ENCODE data around the gene SPACDR.
A peak's percentile ranks its signal among the peaks of the same experiment; 100 is the strongest.

SPACDR gene

DNA sequence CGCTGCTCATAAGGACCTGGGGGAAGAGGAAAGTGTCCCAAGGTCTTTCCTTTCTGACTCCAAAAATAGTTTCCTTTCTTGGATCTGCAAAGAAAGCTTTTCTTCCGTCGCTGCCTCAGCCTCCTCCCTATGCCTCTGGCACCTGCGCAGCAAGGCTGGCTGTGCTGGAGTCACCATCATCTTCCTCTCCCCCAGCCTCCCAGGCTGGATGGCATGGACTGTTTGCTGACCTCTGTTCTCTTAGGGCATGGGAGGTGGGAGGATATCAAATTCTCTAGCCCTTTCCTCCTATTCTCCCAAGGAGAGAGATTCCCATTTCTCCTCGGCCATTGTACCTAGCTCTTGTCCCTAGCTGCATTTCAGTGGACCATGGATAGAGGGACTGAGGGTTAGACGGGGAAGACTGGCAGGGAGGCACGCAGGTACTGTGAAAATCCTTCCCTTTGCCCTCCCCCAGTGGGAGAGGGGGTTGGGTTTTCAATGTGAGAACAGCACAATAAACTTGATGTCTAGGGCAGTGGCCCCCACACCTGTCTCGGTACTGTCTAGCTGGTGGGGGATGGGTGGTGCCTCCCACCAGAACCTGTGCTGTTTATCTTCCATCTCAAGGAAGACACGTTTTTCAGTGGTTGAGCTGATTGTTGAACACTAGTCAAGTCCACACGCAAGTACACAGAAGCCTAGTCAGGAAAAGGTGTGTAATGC is 30.3 kb downstream of the SPACDR start:
- no peak for DNase-seq

DNA sequence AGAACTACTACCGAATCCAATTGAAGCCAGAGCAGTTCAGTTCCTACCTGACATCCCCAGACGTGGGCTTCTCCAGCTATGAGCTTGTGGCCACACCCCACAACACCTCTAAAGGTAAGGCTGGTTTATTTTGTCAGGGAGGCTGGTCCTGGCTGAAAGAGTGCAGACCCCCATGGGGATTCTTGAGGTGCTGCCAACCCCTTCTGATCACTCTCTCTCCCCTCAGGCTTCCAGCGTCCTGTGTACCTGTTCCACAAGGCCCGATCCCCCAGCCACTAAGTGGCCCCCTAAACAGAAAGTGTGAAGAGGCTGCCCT is 30.8 kb downstream of the SPACDR start:
- no peak for DNase-seq

DNA sequence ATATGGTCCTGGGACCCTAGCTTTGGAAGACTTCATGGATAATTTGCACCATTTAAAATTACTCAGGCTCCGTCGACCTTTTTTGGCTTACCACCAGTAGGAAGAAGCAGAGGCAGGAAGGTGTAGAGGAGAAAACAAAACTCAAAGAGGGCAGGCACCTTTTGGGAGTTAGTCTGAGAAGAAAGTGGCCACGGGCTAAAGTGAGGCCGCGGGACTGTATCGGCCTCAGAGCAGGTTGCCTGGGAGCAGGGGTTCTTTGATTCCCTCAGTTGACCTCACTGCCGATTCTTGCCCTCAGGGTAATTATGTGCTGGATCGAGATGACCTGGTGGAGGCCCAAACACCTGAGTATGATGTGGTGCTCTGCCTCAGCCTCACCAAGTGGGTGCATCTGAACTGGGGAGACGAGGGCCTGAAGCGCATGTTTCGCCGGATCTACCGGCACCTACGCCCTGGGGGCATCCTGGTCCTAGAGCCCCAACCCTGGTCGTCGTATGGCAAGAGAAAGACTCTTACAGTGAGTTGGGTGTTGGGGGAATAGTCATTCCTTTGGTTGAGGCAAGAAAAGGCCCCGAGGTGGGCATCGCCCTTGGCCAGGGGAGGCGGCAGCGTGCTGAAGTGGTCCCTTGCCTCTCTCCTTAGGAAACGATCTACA is 31.3 kb downstream of the SPACDR start:
- DNase-seq = no peak

DNA sequence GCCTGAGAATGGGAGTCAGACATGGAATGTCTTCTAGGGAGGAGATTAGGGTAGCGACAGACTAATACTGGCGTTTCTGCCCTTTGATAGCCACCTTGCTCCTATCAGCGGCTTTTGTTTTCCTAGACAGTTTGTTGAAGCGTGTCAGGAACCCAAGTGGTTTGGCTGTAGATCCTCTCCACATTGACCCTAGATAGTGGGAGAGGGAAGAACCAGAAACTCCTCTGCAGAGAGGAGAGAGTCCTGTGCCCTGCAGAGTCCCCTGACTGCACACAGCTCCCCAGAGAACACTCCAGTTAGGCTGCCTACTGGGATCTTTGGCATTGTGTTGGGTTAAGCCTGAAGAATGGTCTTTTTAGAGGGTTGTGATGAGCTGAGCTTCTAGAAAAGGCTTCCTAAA is 32.0 kb downstream of the SPACDR start:
- no peak for DNase-seq

DNA sequence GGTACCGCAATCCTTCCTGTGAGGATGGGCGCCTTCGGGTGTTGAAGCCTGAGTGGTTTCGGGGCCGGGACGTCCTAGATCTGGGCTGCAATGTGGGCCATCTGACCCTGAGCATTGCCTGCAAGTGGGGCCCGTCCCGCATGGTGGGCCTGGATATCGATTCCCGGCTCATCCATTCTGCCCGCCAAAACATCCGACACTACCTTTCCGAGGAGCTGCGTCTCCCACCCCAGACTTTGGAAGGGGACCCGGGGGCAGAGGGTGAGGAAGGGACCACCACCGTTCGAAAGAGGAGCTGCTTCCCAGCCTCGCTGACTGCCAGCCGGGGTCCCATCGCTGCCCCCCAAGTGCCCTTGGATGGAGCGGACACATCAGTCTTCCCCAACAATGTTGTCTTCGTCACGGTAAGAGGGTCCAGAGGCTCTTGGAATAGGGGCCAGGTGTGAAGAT is 32.7 kb downstream of the SPACDR start:
- DNase-seq = no peak

DNA sequence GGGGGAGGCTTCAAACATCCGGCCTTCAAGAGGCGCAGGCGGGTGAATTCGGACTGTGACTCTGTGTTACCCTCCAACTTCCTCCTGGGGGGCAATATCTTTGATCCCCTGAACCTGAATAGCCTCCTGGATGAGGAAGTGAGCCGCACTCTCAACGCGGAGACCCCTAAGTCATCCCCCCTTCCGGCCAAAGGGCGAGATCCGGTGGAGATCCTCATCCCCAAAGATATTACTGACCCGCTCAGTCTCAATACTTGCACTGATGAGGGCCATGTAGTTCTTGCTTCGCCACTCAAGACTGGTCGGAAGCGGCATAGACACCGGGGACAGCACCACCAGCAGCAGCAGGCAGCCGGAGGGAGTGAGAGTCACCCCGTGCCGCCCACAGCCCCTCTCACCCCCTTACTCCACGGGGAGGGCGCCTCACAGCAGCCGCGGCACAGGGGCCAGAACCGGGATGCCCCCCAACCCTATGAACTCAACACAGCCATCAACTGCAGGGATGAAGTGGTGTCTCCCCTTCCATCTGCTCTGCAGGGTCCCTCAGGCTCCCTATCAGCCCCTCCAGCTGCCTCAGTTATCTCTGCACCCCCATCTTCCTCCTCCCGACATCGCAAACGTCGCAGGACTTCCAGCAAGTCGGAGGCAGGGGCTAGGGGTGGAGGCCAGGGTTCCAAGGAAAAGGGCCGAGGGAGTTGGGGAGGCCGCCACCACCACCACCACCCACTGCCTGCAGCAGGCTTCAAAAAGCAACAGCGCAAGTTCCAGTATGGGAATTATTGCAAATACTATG is 33.4 kb downstream of the SPACDR start:
- DNase-seq = peak; percentile 81

DNA sequence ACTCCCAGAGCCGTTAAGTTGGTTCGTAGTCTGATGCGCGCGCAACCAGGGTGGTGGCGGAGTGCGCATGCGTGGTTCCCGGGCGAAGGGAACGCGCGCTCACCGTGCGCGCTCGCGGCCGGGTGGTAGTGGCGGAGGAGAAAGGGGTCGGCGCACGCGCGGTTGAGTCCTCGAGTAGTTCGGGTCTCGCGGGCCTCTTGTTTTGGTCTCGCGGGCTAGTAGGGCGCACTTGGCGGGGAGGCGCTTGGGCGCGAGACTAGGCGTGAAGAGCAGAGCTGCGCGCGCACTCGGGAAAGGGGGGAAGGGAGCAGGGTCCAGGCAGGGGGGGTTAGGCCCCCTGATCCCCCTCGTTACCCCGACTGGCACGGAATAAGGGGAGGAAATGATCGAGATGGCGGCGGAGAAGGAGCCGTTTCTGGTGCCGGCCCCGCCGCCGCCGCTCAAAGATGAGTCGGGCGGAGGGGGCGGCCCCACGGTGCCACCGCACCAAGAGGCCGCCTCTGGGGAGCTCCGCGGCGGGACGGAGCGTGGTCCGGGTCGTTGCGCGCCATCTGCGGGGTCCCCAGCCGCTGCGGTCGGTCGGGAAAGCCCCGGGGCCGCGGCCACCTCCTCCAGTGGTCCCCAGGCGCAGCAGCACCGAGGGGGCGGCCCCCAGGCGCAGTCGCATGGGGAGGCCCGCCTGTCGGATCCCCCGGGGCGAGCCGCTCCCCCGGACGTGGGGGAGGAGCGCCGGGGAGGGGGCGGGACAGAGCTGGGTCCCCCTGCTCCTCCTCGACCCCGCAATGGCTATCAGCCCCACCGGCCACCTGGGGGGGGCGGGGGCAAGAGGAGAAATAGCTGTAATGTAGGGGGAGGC is 34.2 kb downstream of the SPACDR start, which contains the start of gene MEPCE:
Gene MEPCE (plus strand): TSS at position 195 of the 856 bp plus-strand sequence. CDS start 188 bp downstream, at position 383.
- peak; percentile 98 for DNase-seq

DNA sequence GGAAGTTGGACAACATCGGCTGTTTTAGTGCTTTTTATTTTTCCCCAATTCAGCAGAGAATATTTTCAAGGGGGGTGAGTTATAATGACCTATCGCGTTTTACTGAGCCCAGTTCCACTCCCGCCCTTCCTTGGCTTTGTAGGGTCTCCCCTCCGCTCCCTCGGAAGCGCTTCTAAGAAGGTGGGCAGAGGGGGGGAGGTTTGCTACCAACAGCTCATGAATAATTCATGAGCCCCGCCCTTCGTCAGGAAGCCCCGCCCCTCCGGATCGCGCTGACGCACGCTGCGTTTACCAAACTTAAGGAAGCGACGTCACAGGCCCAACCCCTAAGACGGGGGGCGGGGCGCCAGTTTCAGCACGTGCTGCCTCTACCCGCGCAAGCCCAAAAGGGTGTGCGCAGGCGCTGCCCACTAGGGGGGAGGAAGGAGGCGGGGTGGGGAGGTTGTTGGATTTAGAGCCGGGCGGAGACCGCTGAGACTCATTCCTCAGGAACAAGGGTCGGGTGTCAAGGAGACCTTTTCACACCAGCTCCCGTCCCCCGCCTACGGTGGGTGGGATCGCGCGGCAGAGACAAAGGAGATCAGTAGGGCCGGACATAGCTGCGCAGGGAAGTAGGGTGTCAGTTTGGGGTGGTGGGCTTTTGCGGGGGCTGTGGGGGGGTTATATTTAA is 35.0 kb downstream of the SPACDR start:
- DNase-seq = peak; percentile 100

DNA sequence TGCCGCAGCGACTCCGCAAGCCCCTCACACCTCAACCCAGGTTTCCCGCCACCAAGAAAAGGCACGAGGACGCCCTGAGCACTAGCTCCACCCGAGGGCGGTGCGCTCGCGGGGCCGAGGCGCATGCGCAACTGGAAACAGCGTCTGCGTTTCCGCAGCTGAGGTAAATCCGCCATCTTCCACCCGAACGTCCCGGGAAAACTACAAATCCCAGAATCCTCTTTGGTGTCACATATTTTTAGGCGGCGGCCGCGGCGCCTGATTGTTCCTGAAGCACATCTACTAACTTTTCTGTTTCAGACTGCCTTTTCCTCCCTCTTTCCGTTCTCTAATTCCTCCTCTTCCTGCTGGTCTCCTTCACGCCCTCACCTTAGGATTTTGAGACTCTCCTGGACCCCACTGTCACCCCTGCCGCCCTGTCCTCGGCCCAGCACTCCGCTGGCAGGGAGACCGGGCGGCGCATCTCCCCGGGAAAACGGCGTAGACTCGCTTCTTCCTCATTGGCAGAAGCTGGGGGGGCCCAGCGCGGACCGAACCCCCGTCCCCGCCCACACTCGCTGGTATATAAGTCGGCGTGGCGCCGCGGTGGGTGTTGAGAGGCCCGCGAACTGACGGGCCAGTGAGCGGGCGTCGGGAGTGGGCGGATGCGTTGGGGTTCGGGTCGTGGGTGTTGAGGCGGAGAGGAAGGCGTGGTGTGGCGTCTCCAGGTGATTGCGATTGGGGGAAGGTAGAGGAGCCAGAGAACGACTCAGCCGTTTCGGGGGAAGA is 35.7 kb downstream of the SPACDR start, which contains the start of gene ZCWPW1:
Gene ZCWPW1 (minus strand): TSS at position 505 of the 768 bp plus-strand sequence. CDS start 8,054 bp downstream, outside the sequence.
- peak; percentile 98 for DNase-seq

DNA sequence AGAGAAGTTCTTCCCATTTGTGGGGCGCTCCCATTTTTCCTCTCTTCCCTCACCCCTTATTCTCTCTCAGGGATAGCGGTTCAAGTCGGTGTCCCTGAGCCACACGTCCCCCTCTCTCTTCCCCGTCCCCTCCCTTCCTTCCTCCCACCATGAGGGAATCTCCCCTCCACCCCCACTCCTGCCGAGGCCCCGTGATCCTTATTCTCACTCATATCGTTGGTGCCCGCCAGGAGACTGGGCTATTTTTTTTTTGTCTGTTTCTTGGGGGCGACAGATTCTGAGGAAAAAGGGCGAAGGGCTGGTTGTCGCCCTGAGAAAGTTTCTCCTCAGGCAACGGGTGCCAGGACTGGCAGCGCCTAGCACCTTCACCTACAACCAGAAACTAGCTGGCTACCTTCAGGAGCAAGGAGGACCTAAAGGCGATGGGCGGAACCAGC is 36.3 kb downstream of the SPACDR start:
- no peak for DNase-seq

DNA sequence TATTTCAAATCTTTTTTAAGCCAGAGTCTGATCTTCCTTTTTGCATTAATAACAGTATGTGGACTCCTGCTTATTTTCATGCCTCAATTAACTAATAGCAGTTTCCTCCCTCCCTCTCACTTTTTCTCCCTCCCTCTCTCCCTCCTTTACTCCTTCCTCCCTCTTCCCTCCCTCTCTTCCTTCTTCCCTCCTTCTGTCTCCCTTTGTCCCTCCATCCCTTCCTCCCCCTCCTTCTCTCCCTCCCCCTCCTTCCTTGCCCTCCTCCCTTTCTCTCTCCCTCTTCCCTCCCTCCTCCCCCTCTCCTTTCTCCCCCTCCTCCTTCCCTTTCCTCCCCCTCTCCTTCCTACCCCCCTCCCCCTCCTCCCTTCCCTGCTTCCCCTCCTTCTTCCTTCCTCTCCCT is 37.5 kb downstream of the SPACDR start:
- no peak for DNase-seq

DNA sequence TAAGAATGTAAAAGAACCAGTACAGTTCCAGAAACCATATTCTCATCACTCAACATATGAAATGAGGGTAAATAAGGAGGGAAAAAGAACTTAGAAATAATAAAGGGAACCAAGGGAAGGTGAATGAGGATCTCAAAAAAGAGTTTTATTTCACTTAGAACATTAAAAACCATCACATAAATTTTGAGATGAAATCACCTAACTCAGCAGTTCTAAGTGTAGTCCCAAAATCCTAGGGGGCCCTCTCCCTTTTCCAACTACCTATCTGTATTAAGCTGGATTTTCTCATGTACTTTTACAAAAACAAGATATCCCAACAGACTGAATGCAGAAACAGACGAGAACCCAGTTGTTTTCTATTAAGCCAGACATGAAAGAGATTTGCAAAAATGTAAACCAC is 38.7 kb downstream of the SPACDR start:
- no peak for DNase-seq

DNA sequence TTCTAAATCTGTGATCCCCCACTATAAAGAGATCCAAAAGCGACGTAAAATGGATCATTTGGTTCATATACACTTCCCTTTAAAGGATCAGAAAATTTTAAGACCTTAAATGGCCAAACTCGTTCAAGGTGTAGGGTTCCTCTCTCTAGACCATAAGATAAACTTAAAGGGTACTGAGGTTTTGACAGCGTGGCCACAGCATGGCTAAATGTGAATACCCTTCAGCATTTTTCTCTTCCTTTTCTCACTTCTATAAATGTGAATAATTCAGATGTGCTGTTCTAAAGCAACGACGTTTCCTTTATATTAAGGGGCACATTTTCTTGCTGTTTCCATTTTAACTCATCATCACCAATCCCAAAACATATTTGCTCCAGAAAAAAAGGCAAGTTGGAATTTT is 40.7 kb downstream of the SPACDR start:
- no peak for DNase-seq

DNA sequence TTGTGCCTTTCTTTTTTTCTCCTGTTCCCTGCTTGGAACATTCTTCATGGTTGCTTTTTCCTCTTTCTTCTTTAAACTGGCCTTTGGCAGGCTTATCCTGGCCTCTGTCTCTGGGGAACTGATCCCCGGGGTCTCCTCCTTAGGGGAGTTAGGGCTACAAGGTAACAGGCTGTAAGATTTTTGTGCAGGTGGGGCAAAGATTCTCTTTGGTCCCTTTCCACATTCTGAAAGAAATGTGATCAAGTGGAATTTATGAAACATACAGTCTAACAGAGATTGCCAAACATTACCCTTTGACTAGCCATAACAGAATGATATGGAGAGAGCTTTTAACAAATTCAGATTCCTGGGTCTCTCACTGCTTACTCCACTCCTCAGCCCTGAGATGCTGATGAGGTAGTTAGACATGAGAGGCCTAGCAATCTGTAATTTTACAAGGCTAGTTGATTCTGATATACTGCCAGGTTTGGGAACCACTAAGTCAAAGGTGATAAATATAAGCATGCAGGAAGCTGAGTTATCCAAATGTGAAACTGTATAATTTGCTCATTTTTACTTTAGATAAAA is 44.3 kb downstream of the SPACDR start:
- no peak for DNase-seq

DNA sequence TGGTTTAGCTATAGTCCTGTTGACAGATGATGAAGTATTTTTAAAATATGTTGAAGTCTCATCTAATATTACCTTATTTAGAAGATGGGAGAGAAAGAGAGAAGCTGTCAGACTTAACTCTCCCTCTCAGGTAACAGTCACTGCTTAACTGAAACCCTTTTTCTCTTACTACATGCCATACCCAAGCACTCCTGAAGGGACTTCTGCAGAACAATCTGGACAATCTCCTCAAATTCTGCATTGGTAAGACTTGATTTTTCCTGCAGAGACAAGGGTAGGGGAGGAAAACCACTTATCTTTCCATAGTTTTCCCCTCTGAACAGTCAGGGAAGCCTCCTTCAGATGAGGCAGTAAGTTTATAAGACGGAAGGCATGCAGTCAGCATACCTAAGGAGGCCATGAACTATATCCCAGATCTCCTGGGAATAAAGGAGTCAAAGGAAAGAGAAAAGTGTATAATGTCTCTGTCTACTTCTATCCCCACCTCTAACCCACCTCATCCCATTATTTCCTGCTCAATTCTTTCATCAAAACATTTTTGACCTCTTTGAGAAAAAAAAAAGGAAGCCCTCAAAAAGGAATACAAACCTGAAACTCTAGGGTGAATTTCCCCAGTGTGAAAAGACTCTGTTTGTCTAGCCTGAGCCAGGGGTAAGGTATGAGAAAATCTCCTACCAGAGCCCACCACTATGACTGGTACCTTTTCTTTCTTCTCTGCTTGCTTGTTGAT is 45.0 kb downstream of the SPACDR start:
- no peak for DNase-seq

DNA sequence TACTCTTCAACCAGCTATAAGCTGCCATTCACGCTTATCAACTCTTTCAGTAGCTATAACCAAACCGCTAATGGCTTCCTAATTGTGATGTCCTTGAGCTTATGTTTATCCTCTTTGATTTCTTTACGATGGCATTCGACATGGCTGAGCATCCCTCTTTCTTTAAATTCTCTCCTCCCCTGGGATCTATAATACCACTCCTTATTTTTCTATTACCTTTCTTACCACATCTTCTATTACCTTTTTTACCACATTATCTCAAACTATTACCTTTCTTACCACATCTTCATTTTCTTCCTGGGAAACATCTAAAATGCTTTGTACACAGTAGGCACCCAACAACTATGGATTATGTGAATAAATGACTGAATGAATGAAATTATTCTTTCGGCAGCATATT is 48.6 kb downstream of the SPACDR start:
- no peak for DNase-seq

DNA sequence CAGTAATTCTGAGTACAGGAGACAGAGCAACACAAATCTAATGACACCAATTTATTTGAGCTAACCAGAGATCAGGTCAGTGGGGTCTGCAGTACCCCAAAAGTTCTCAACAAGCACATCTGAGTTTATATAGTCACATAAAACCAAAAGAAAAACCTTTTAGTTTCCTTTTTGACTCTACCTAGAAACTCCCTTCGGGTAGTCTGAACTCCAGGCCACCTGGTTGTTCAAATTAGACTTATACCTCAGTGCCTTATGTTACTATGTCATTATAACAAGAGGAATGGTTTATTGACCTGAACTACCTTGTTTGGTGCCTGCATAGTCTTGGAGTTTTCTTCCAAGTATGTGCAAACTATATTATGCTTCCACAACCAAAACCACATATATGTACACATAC is 50.2 kb downstream of the SPACDR start:
- no peak for DNase-seq

DNA sequence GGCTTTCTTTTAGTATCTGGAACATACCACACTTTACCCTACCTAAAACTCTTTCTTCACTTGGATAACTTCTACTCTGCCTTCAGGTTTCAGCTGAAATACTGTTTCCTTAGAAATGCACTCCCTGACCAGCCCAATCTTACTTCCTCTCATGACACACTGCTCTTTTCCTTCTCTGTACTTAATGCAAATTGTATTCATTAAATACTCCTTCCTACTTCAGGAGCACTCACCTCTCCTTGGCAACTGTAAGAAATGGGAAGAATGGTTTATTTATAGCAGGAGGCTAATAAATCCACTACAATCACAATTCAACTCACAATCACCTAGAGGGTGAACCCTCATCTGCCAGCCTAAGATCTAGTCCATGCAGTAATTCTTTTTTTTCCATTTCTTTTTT is 50.7 kb downstream of the SPACDR start:
- DNase-seq = no peak

DNA sequence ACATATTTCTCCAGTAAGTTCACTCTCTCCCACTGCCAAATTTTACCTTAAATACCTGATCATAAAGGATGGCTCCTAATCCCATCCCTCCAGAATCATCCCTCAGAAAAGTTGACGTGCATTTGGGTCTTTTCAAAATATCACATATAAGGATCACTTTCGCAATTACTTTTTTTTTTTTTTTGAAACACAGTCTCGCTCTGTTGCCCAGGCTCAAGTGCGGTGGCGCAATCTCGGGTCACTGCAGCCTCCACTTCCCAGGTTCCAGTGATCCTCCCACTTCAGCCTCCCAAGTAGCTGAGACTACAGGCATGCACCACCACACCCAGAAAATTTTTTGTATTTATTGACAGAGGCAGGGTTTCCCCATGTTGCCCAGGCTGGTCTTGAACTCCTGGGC is 53.0 kb downstream of the SPACDR start:
- DNase-seq = no peak

Data from activated effector memory CD4-positive, alpha-beta T cell treated with anti-CD3 and anti-CD28 coated beads, Interleukin-2, amount 50 U/mL, for 16 hours (primary cell).